SK-N-SH treated with all-trans-retinoic acid at 6 μM for 48 hours (cell line): Measurements from ENCODE around the gene QPRT.

Source experiments
- ATAC-seq: fragments of 200-7000 bp; cut with Tn5 transposase; 3 replicates; pipeline ENCODE4 v1.9.1; 2020; ENCODE audit warnings: mild to moderate bottlenecking, moderate library complexity
- ARNTL ChIP-seq: fragments of 450-650 bp; formaldehyde crosslinking; IDR thresholded peaks from 2 replicates; pipeline ENCODE4 v1.5.0; 2020; ENCODE audit warnings: low read depth, mild to moderate bottlenecking, moderate library complexity, borderline replicate concordance
- BACH2 ChIP-seq: fragments of 250-450 bp; sonication (Bioruptor Pico); IDR thresholded peaks from 2 replicates; pipeline ENCODE4 v1.9.0; 2021; ENCODE audit warnings: mild to moderate bottlenecking, borderline replicate concordance
- CSDC2 ChIP-seq: fragments of 250-450 bp; sonication (Bioruptor Pico); IDR thresholded peaks from 2 replicates; pipeline ENCODE4 v1.5.0; 2020; ENCODE audit warnings: mild to moderate bottlenecking, moderate library complexity
- ESRRG ChIP-seq: fragments of 250-450 bp; sonication (Bioruptor Pico); IDR thresholded peaks from 2 replicates; pipeline ENCODE4 v1.6.1; 2021; ENCODE audit warnings: mild to moderate bottlenecking
- GLIS3 ChIP-seq: fragments of 250-450 bp; sonication (Bioruptor Pico); IDR thresholded peaks from 2 replicates; pipeline ENCODE4 v1.5.0; 2020; ENCODE audit warnings: mild to moderate bottlenecking, moderate library complexity
- ISL1 ChIP-seq: fragments of 250-450 bp; sonication (Bioruptor Pico); IDR thresholded peaks from 2 replicates; pipeline ENCODE4 v2.1.2; 2022; ENCODE audit warnings: mild to moderate bottlenecking, moderate library complexity
- OSR1 ChIP-seq: fragments of 250-450 bp; sonication (Bioruptor Pico); IDR thresholded peaks from 2 replicates; pipeline ENCODE4 v1.8.0; 2022; ENCODE audit warnings: moderate library complexity, mild to moderate bottlenecking, inconsistent platforms
- PPARA ChIP-seq: fragments of 250-450 bp; sonication (Bioruptor Pico); IDR thresholded peaks from 2 replicates; pipeline ENCODE4 v1.5.0; 2020; ENCODE audit warnings: mild to moderate bottlenecking, borderline replicate concordance
- SNAI2 ChIP-seq: fragments of 250-450 bp; sonication (Bioruptor Pico); IDR thresholded peaks from 2 replicates; pipeline ENCODE4 v1.5.0; 2020; ENCODE audit warnings: mild to moderate bottlenecking, moderate library complexity
- TCF4 ChIP-seq: fragments of 250-450 bp; sonication (Bioruptor Pico); IDR thresholded peaks from 2 replicates; pipeline ENCODE4 v1.8.0; 2021; ENCODE audit warnings: mild to moderate bottlenecking, moderate library complexity, borderline replicate concordance
- TOX ChIP-seq: fragments of 250-450 bp; sonication (Bioruptor Pico); IDR thresholded peaks from 2 replicates; pipeline ENCODE4 v1.8.0; 2021; ENCODE audit warnings: mild to moderate bottlenecking, moderate library complexity, borderline replicate concordance
- ZC3H10 ChIP-seq: fragments of 250-450 bp; sonication (Bioruptor Pico); IDR thresholded peaks from 2 replicates; pipeline ENCODE4 v1.5.1; 2021; ENCODE audit warnings: mild to moderate bottlenecking, moderate library complexity
- ZFP3 ChIP-seq: fragments of 250-450 bp; sonication (Bioruptor Pico); IDR thresholded peaks from 2 replicates; pipeline ENCODE4 v1.5.0; 2020; ENCODE audit warnings: mild to moderate bottlenecking, moderate library complexity
- ZFP30 ChIP-seq: fragments of 450-650 bp; formaldehyde crosslinking; IDR thresholded peaks from 2 replicates; pipeline ENCODE4 v1.5.0; 2022; ENCODE audit warnings: mild to moderate bottlenecking, moderate library complexity
- ZNF565 ChIP-seq: fragments of 450-650 bp; formaldehyde crosslinking; conservative IDR thresholded peaks from 2 replicates; pipeline ENCODE4 v1.5.0; 2020; ENCODE audit warnings: low read depth, mild to moderate bottlenecking, moderate library complexity
- ZNF70 ChIP-seq: fragments of 450-650 bp; formaldehyde crosslinking; IDR thresholded peaks from 2 replicates; pipeline ENCODE4 v1.5.0; 2020; ENCODE audit warnings: mild to moderate bottlenecking, moderate library complexity
- ZNF8 ChIP-seq: fragments of 450-650 bp; formaldehyde crosslinking; IDR thresholded peaks from 2 replicates; pipeline ENCODE4 v1.5.0; 2020; ENCODE audit warnings: mild to moderate bottlenecking, moderate library complexity
- TF ChIP-seq, protein P1 (sequence below): fragments of 250-450 bp; sonication (Bioruptor Pico); IDR thresholded peaks from 2 replicates; pipeline ENCODE4 v1.5.1; 2021; ENCODE audit warnings: mild to moderate bottlenecking, moderate library complexity
- TF ChIP-seq, protein P2 (sequence below): fragments of 250-450 bp; sonication (Bioruptor Pico); IDR thresholded peaks from 2 replicates; pipeline ENCODE4 v1.5.0; 2020; ENCODE audit warnings: mild to moderate bottlenecking, moderate library complexity
- TF ChIP-seq, protein P3 (sequence below): fragments of 250-450 bp; sonication (Bioruptor Pico); IDR thresholded peaks from 2 replicates; pipeline ENCODE4 v1.5.1; 2020; ENCODE audit warnings: low read depth, mild to moderate bottlenecking, moderate library complexity
- TF ChIP-seq, protein P4 (sequence below): fragments of 250-450 bp; sonication (Bioruptor Pico); IDR thresholded peaks from 2 replicates; pipeline ENCODE4 v1.8.0; 2021; ENCODE audit warnings: low read depth, mild to moderate bottlenecking, moderate library complexity, borderline replicate concordance
- TF ChIP-seq, protein P5 (sequence below): fragments of 250-450 bp; sonication (Bioruptor Pico); IDR thresholded peaks from 2 replicates; pipeline ENCODE4 v1.8.0; 2020; ENCODE audit warnings: mild to moderate bottlenecking, moderate library complexity, borderline replicate concordance

Gene QPRT

DNA sequence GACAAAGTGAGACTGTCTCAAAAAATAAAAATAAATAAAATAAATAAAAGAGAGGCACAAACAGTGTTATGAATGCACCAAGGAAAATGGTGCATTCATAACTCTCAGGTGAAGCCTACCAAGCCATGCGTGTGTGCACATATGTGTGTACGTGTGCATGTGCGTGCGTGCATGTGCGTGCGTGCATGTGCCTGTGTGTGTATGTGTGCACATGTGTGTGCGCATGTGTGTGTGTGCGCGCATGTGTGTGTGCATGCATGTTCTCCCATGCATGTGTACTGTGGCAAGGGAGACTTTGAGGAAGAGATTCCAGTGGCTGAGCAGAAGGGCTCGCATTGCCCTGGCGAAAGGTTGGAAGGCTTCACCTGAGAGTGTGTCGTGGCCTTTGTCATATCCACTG is 11.2 kb upstream of the QPRT start:
- no peak for TF ChIP-seq ZNF70
- TF ChIP-seq GLIS3 (CRISPR knock-in tag): no peak
- TF ChIP-seq ZFP3 (CRISPR knock-in tag): no peak
- no peak for TF ChIP-seq ISL1 (CRISPR knock-in tag)
- TF ChIP-seq, protein P1, sequence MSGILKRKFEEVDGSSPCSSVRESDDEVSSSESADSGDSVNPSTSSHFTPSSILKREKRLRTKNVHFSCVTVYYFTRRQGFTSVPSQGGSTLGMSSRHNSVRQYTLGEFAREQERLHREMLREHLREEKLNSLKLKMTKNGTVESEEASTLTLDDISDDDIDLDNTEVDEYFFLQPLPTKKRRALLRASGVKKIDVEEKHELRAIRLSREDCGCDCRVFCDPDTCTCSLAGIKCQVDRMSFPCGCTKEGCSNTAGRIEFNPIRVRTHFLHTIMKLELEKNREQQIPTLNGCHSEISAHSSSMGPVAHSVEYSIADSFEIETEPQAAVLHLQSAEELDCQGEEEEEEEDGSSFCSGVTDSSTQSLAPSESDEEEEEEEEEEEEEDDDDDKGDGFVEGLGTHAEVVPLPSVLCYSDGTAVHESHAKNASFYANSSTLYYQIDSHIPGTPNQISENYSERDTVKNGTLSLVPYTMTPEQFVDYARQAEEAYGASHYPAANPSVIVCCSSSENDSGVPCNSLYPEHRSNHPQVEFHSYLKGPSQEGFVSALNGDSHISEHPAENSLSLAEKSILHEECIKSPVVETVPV (CRISPR knock-in tag): no peak
- TF ChIP-seq ESRRG (CRISPR knock-in tag): no peak
- no peak for TF ChIP-seq OSR1
- TF ChIP-seq ZNF565: no peak
- no peak for TF ChIP-seq ZNF8 (CRISPR knock-in tag)
- no peak for TF ChIP-seq TCF4
- TF ChIP-seq CSDC2 (CRISPR knock-in tag): no peak
- TF ChIP-seq, protein P2, sequence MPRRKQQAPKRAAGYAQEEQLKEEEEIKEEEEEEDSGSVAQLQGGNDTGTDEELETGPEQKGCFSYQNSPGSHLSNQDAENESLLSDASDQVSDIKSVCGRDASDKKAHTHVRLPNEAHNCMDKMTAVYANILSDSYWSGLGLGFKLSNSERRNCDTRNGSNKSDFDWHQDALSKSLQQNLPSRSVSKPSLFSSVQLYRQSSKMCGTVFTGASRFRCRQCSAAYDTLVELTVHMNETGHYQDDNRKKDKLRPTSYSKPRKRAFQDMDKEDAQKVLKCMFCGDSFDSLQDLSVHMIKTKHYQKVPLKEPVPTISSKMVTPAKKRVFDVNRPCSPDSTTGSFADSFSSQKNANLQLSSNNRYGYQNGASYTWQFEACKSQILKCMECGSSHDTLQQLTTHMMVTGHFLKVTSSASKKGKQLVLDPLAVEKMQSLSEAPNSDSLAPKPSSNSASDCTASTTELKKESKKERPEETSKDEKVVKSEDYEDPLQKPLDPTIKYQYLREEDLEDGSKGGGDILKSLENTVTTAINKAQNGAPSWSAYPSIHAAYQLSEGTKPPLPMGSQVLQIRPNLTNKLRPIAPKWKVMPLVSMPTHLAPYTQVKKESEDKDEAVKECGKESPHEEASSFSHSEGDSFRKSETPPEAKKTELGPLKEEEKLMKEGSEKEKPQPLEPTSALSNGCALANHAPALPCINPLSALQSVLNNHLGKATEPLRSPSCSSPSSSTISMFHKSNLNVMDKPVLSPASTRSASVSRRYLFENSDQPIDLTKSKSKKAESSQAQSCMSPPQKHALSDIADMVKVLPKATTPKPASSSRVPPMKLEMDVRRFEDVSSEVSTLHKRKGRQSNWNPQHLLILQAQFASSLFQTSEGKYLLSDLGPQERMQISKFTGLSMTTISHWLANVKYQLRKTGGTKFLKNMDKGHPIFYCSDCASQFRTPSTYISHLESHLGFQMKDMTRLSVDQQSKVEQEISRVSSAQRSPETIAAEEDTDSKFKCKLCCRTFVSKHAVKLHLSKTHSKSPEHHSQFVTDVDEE: no peak
- TF ChIP-seq ARNTL: no peak
- no peak for TF ChIP-seq PPARA (CRISPR knock-in tag)
- no peak for TF ChIP-seq BACH2 (CRISPR knock-in tag)
- TF ChIP-seq, protein P3, sequence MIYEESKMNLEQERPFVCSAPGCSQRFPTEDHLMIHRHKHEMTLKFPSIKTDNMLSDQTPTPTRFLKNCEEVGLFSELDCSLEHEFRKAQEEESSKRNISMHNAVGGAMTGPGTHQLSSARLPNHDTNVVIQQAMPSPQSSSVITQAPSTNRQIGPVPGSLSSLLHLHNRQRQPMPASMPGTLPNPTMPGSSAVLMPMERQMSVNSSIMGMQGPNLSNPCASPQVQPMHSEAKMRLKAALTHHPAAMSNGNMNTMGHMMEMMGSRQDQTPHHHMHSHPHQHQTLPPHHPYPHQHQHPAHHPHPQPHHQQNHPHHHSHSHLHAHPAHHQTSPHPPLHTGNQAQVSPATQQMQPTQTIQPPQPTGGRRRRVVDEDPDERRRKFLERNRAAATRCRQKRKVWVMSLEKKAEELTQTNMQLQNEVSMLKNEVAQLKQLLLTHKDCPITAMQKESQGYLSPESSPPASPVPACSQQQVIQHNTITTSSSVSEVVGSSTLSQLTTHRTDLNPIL (CRISPR knock-in tag): no peak
- no peak for TF ChIP-seq ZFP30 (CRISPR knock-in tag)
- ATAC-seq: no peak

DNA sequence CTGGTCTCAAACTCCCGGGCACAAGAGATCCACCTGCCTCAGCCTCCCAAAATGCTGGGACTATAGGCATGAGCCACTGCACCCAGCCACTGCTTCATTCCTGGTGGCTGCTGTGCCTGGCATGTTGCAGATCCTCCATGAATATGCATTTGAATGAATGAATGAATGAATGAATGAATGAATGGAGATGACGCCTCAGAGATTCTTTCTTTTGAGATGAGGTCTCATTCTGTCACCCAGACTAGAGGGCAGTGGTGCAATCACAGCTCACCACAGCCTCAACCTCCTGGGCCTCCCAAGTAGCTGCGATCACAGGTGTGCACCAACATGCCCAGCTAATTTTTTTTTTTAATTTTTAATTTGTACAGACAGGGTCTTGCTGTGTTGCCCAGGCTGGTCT is 10.7 kb upstream of the QPRT start:
- TF ChIP-seq ZC3H10 (CRISPR knock-in tag) (no peak), ARNTL (no peak), OSR1 (no peak), PPARA (CRISPR knock-in tag) (no peak), ESRRG (CRISPR knock-in tag) (no peak), SNAI2 (CRISPR knock-in tag) (no peak), TOX (no peak), CSDC2 (CRISPR knock-in tag) (no peak), ZNF70 (no peak), BACH2 (CRISPR knock-in tag) (no peak), ZNF8 (CRISPR knock-in tag) (no peak), GLIS3 (CRISPR knock-in tag) (no peak)
- TF ChIP-seq, protein P3 (CRISPR knock-in tag): no peak
- TF ChIP-seq, protein P4, sequence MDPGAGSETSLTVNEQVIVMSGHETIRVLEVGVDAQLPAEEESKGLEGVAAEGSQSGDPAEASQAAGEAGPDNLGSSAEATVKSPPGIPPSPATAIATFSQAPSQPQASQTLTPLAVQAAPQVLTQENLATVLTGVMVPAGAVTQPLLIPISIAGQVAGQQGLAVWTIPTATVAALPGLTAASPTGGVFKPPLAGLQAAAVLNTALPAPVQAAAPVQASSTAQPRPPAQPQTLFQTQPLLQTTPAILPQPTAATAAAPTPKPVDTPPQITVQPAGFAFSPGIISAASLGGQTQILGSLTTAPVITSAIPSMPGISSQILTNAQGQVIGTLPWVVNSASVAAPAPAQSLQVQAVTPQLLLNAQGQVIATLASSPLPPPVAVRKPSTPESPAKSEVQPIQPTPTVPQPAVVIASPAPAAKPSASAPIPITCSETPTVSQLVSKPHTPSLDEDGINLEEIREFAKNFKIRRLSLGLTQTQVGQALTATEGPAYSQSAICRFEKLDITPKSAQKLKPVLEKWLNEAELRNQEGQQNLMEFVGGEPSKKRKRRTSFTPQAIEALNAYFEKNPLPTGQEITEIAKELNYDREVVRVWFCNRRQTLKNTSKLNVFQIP: no peak
- TF ChIP-seq, protein P1 (CRISPR knock-in tag): no peak
- TF ChIP-seq, protein P5, sequence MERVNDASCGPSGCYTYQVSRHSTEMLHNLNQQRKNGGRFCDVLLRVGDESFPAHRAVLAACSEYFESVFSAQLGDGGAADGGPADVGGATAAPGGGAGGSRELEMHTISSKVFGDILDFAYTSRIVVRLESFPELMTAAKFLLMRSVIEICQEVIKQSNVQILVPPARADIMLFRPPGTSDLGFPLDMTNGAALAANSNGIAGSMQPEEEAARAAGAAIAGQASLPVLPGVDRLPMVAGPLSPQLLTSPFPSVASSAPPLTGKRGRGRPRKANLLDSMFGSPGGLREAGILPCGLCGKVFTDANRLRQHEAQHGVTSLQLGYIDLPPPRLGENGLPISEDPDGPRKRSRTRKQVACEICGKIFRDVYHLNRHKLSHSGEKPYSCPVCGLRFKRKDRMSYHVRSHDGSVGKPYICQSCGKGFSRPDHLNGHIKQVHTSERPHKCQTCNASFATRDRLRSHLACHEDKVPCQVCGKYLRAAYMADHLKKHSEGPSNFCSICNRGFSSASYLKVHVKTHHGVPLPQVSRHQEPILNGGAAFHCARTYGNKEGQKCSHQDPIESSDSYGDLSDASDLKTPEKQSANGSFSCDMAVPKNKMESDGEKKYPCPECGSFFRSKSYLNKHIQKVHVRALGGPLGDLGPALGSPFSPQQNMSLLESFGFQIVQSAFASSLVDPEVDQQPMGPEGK (CRISPR knock-in tag): no peak
- ATAC-seq: no peak
